ENCODE data around the gene ADAMTSL4.

- TF ChIP-seq, protein P1, sequence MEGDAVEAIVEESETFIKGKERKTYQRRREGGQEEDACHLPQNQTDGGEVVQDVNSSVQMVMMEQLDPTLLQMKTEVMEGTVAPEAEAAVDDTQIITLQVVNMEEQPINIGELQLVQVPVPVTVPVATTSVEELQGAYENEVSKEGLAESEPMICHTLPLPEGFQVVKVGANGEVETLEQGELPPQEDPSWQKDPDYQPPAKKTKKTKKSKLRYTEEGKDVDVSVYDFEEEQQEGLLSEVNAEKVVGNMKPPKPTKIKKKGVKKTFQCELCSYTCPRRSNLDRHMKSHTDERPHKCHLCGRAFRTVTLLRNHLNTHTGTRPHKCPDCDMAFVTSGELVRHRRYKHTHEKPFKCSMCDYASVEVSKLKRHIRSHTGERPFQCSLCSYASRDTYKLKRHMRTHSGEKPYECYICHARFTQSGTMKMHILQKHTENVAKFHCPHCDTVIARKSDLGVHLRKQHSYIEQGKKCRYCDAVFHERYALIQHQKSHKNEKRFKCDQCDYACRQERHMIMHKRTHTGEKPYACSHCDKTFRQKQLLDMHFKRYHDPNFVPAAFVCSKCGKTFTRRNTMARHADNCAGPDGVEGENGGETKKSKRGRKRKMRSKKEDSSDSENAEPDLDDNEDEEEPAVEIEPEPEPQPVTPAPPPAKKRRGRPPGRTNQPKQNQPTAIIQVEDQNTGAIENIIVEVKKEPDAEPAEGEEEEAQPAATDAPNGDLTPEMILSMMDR (conservative IDR thresholded peaks at IDR 0.05; ENCODE audit: low read depth, low read length) = no peak
- no peak for TF ChIP-seq EZH2 (IDR thresholded peaks at IDR 0.05; ENCODE audit: borderline replicate concordance, low read depth, low read length, poor library complexity, severe bottlenecking)
Observed at GRCh38 chr1:150549496-150550221, 451 bp downstream of the ADAMTSL4 start.

All from A673 (cell line).